ENCODE data around the gene SEMA3G.

GRCh38 chr3:52423173-52423572 is 21.7 kb downstream of the SEMA3G start:
- no peak for TF ChIP-seq CTCF (IDR thresholded peaks at IDR 0.05)
- TF ChIP-seq ZFX (IDR thresholded peaks at IDR 0.05; ENCODE audit: borderline replicate concordance): no peak
